DMS79 treated with DMSO at 0.1 percent for 48 hours (cell line): Measurements from ENCODE around the gene LRRC42.

Experiments used
- DNase-seq: peaks from one replicate; lab custom pipeline; 2025; lab: John Stamatoyannopoulos, UW

Gene LRRC42

GRCh38 chr1:53942127-53942957 is 3.8 kb upstream of the LRRC42 start:
- DNase-seq, result no peak

GRCh38 chr1:53943090-53943489 is 3.1 kb upstream of the LRRC42 start:
- no peak for DNase-seq

GRCh38 chr1:53943490-53944043 is 2.6 kb upstream of the LRRC42 start:
- no peak for DNase-seq

- DNase-seq, result peak; percentile 20
Observed at GRCh38 chr1:53944469-53945182, 1.5 kb upstream of the LRRC42 start.

- DNase-seq, result no peak
Observed at GRCh38 chr1:53945183-53945432, 1.0 kb upstream of the LRRC42 start.

GRCh38 chr1:53945433-53946251 is 508 bp upstream of the LRRC42 start, which contains the start of gene IFT25:
TSS of gene IFT25 (minus strand) at chr1:53945699. CDS start at chr1:53940082, 5,617 bp downstream.
- DNase-seq, result peak; percentile 90

- no peak for DNase-seq
Observed at GRCh38 chr1:53947172-53947907, 1.2 kb downstream of the LRRC42 start.

GRCh38 chr1:53948291-53948690 is 2.1 kb downstream of the LRRC42 start:
- DNase-seq, result no peak

- peak; percentile 69 for DNase-seq
Observed at GRCh38 chr1:53949023-53949990, 3.2 kb downstream of the LRRC42 start.

GRCh38 chr1:53951697-53952096 is 5.5 kb downstream of the LRRC42 start:
- DNase-seq, result no peak

GRCh38 chr1:53954128-53954527 is 8.0 kb downstream of the LRRC42 start:
- no peak for DNase-seq

- peak; percentile 61 for DNase-seq
Observed at GRCh38 chr1:53956308-53957168, 10.4 kb downstream of the LRRC42 start.

GRCh38 chr1:53957194-53957818 is 11.2 kb downstream of the LRRC42 start:
- DNase-seq, result peak; percentile 32

GRCh38 chr1:53959664-53960250 is 13.6 kb downstream of the LRRC42 start:
- no peak for DNase-seq

GRCh38 chr1:53962395-53962794 is 16.2 kb downstream of the LRRC42 start:
- no peak for DNase-seq

GRCh38 chr1:53963460-53963859 is 17.3 kb downstream of the LRRC42 start:
- DNase-seq, result no peak

- DNase-seq, result no peak
Observed at GRCh38 chr1:53964109-53964508, 18.0 kb downstream of the LRRC42 start.

- no peak for DNase-seq
Observed at GRCh38 chr1:53966794-53967193, 20.6 kb downstream of the LRRC42 start.
